Measurements from ENCODE around the gene MAMDC2. TPM values are rescaled to one million over a fixed set of nuclear protein-coding genes. Genes with fewer than 3 reads are reported as not detected.

MAMDC2 gene
- total and polyA plus RNA-seq, 9 donors, result 24.6 to 96.6 (median 69.5) TPM

DNA sequence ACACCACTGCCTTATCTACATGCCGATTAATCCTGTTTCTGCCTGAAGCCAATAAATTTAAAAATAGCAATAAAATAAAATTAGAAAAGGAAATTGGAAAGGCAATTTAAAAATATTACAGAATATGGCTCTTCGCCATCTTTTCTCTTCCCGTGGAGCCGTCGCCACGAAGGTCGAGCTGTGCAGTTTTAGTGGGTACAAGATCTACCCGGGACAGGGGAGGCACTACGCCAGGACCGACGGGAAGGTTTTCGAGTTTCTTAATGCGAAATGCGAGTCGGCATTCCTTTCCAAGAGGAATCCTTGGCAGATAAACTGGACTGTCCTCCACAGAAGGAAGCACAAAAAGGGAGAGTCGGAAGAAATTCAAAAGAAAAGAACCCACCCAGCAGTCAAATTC, 173.4 kb downstream of the MAMDC2 start:
- TF ChIP-seq POLR2A (IDR thresholded peaks at IDR 0.05) (no peak), EP300 (IDR thresholded peaks at IDR 0.05) (no peak)
- TF ChIP-seq, protein P1, sequence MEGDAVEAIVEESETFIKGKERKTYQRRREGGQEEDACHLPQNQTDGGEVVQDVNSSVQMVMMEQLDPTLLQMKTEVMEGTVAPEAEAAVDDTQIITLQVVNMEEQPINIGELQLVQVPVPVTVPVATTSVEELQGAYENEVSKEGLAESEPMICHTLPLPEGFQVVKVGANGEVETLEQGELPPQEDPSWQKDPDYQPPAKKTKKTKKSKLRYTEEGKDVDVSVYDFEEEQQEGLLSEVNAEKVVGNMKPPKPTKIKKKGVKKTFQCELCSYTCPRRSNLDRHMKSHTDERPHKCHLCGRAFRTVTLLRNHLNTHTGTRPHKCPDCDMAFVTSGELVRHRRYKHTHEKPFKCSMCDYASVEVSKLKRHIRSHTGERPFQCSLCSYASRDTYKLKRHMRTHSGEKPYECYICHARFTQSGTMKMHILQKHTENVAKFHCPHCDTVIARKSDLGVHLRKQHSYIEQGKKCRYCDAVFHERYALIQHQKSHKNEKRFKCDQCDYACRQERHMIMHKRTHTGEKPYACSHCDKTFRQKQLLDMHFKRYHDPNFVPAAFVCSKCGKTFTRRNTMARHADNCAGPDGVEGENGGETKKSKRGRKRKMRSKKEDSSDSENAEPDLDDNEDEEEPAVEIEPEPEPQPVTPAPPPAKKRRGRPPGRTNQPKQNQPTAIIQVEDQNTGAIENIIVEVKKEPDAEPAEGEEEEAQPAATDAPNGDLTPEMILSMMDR (IDR thresholded peaks at IDR 0.05), result no peak
- Histone ChIP-seq H3K27ac (no peak overlapping the region), H3K9me3 (peaks cover 0 to 3% of the 10 kb centered on the region in 2 donors), H3K4me1 (ENCODE audit: insufficient read depth) (no peaks in the 10 kb centered on the region), H3K27me3 (no peaks in the 10 kb centered on the region), H3K4me3 (no peak overlapping the region), H3K36me3 (no peaks in the 10 kb centered on the region)
- intact Hi-C loops (cut with DNase I), result no loop called here
- WGBS, 3 donors, result 27 to 46% (median 40%) methylated on average over 16 of the region's 16 CpGs
- DNase-seq, result peak; percentile 32 to 81 (median 41)

DNA sequence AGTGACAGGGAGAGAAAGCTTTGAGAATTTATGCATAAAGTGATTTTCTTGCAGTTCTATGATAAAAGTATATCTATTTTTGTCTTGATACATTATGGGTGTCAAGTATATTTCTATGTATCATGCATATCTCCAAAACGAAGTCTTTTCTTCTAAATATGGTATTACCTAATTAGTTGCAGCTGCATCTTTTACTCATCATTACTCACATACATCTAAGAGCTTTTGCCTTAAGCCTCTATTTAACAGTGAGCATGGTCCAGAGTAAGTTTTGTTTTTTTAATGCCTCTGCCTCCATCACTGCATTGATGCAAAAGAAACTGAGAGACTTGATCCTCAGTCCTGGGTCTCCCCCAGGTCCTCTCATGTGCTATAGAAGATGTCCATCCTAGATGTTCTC, 175.1 kb downstream of the MAMDC2 start:
- H3K4me1 ChIP-seq (ENCODE audit: insufficient read depth), result no peaks in the 10 kb centered on the region
- H3K27me3 ChIP-seq, result no peaks in the 10 kb centered on the region
- 8 to 30% (median 19%) methylated on average over 1 of the region's 1 CpG for WGBS, 3 donors
- no peaks in the 10 kb centered on the region for H3K36me3 ChIP-seq
- intact Hi-C loops (cut with DNase I), result no loop called here
- H3K9me3 ChIP-seq, result no peaks in the 10 kb centered on the region
- no peak for DNase-seq
- TF ChIP-seq EP300 (IDR thresholded peaks at IDR 0.05) (no peak), POLR2A (IDR thresholded peaks at IDR 0.05) (no peak)
- H3K4me3 ChIP-seq, result no peak overlapping the region
- no peak overlapping the region for H3K27ac ChIP-seq

DNA sequence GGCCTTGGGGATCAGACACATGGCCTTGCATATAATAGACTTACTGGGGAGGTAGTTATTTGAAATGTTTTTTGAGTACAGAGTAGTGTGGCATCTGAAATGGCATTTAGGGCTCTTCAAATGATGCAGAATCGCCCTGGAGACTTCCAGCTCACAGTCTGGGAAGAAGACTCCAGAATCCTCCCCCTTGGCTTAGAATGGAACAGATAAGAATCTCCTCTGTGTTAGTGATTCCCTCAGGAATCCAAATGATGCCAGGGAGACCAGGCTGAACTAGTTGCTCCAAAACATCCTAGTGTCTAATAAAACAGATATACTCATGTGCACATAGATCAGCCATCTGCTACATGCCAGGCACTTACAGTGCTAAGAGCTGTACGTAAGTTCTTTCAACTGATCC, 176.6 kb downstream of the MAMDC2 start:
- TF ChIP-seq, protein P1 (IDR thresholded peaks at IDR 0.05), result no peak
- TF ChIP-seq POLR2A (IDR thresholded peaks at IDR 0.05) (no peak), EP300 (IDR thresholded peaks at IDR 0.05) (no peak)
- Histone ChIP-seq H3K27ac (no peak overlapping the region), H3K27me3 (no peaks in the 10 kb centered on the region), H3K4me1 (ENCODE audit: insufficient read depth) (no peaks in the 10 kb centered on the region), H3K4me3 (no peak overlapping the region), H3K36me3 (no peaks in the 10 kb centered on the region), H3K9me3 (no peaks in the 10 kb centered on the region)
- 96 to 98% (median 96%) methylated on average over 2 of the region's 2 CpGs for WGBS, 3 donors
- intact Hi-C loops (cut with DNase I), result loop anchor here in 1 of 4 donors (10.0 kb wide), 1 partner anchor 95 kb away; no protein-coding TSS in a partner anchor
- DNase-seq, result no peak

DNA sequence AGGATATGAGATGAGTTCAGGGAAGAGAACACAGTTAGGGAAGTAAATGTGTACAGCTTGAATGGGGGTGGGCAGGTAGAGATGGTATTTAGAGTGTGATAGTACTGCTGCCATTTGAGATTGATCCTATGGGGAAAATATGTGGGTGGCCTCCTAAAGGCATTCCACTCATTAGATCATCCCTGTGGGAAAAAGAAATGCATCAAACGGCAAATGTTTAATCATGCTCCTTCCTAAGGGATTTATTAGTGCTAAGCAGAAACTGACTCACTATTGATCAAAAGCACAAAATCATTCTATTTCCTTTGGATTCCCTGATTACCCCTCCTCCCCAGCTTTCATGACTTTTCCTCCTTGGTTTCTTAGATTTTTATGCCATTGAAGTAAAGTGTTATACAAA, 178.7 kb downstream of the MAMDC2 start:
- TF ChIP-seq EP300 (IDR thresholded peaks at IDR 0.05), result no peak
- Histone ChIP-seq H3K9me3 (no peaks in the 10 kb centered on the region), H3K27ac (no peak overlapping the region), H3K27me3 (no peaks in the 10 kb centered on the region), H3K4me3 (no peak overlapping the region), H3K4me1 (ENCODE audit: insufficient read depth) (no peaks in the 10 kb centered on the region), H3K36me3 (no peaks in the 10 kb centered on the region)
- intact Hi-C loops (cut with DNase I), result loop anchor here in 1 of 4 donors (10.0 kb wide), 1 partner anchor 98 kb away; no protein-coding TSS in a partner anchor
- 81 to 87% (median 83%) methylated on average over 1 of the region's 1 CpG for WGBS, 3 donors
- DNase-seq, result no peak

DNA sequence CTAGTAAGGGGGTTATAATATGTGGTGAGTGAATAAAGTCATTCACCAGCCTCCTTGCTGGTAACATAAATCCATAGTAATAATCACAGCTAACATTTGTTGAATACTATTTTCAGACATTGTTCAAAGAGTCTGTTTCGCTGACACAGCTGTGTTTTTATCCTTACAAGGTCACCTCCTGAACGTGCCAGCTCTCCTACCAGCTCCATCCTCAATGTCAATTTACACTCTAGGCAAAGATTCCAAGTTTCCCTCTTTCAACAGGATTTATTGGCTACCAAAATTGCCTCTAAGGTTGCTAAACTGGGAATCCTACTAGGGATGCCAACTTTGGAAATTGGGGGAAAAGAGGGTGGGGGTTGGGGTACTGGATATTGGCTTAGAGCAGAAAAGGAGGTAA, 184.5 kb downstream of the MAMDC2 start:
- Histone ChIP-seq H3K4me1 (ENCODE audit: insufficient read depth) (peaks cover 5% of the 10 kb centered on the region), H3K4me3 (no peak overlapping the region), H3K27ac (peak overlapping the region in 1 of 2 donors; percentile 59), H3K27me3 (no peaks in the 10 kb centered on the region), H3K36me3 (no peaks in the 10 kb centered on the region), H3K9me3 (no peaks in the 10 kb centered on the region)
- intact Hi-C loops (cut with DNase I), result loop anchor here in 1 of 4 donors (10.0 kb wide), 1 partner anchor 103 kb away; no protein-coding TSS in a partner anchor
- WGBS, 3 donors, result 8 to 21% (median 15%) methylated on average over 2 of the region's 2 CpGs
- DNase-seq, result no peak
- TF ChIP-seq EP300 (IDR thresholded peaks at IDR 0.05) (no peak), POLR2A (IDR thresholded peaks at IDR 0.05) (no peak)
- TF ChIP-seq, protein P1 (IDR thresholded peaks at IDR 0.05), result no peak

Data from ovary (tissue), 9 donors.